Activated T-helper 17 cell treated with anti-CD3 and anti-CD28 coated beads, Interleukin-2, amount 50 U/mL, for 72 hours (primary cell): ENCODE data around the gene CAPN3. TPM values are rescaled to one million over a fixed set of nuclear protein-coding genes. Genes with fewer than 3 reads are reported as not detected.

ENCODE experiments used
- ATAC-seq: fragments of 150-1000 bp; cut with Tn5 transposase; replicated peaks from 2 replicates; pipeline ENCODE4 v1.10.0; 2021; ENCODE audit warnings: mild to moderate bottlenecking, moderate library complexity
- H3K27ac Mint-ChIP-seq: one replicate; pipeline ENCODE4 v1.8.0; 2022; ENCODE audit warnings: mixed read lengths
- H3K27me3 Mint-ChIP-seq: one replicate; pipeline ENCODE4 v1.8.0; 2022; ENCODE audit warnings: mixed read lengths
- H3K36me3 Mint-ChIP-seq: one replicate; pipeline ENCODE4 v1.8.0; 2022; ENCODE audit warnings: low read depth, mild to moderate bottlenecking, mixed read lengths
- H3K4me1 Mint-ChIP-seq: one replicate; pipeline ENCODE4 v1.8.0; 2022; ENCODE audit warnings: mixed read lengths
- H3K4me3 Mint-ChIP-seq: one replicate; pipeline ENCODE4 v1.8.0; 2022; ENCODE audit warnings: mild to moderate bottlenecking, mixed read lengths
- H3K9me3 Mint-ChIP-seq: one replicate; pipeline ENCODE4 v1.8.0; 2022; ENCODE audit warnings: mixed read lengths
- total RNA-seq, 2 donors: library from RNA; stranded (reverse); gene quantifications; one replicate each; pipeline ENCODE4 v1.2.3, GENCODE V29; 2022

The CAPN3 gene
- total RNA-seq, 2 donors from 2014 or later = 3.2 to 4.6 TPM

DNA sequence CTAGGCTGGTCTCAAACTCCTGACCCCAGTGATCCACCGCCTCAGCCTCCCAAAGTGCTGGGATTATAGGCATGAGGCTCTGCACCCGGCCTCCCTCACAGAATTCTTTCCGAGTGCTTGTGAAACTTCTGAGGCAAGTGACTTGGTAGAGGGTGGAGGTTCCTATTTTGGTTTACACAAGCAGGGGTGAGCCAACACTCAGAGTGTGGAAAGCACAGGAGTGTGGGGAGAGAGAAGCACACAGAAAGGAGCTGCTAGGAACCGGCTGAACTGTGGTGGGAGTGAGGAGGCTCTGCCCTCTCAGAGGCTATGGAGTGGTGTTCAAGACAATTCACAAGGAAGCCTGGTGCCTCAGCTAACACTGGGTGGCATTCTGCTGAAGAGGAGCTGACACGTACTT is 7.7 kb downstream of the CAPN3 start:
- H3K4me1 Mint-ChIP-seq = no peaks in the 10 kb centered on the region
- ATAC-seq = no peak
- H3K36me3 Mint-ChIP-seq = no peaks in the 10 kb centered on the region
- no peaks in the 10 kb centered on the region for H3K9me3 Mint-ChIP-seq
- H3K27ac Mint-ChIP-seq = no peak overlapping the region
- H3K27me3 Mint-ChIP-seq = no peaks in the 10 kb centered on the region
- H3K4me3 Mint-ChIP-seq = no peak overlapping the region

DNA sequence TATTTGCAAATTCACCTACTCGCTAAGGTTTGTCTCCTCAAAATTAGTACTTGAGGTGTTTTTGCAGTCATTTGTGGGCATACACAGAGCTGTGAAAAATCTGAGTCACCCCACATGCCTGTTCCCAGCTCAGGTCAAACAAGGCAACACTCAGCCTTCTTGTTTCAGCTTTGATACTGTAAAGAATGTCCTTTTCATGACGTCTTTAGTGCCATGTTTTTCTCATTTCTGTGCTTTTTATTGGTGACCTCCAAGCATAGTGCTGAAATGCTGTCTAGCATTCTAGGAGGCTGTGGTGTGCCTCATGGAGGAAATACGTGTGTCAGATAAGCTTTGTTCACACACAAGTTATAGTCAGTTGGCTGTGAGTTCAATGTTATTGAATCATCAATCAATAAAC is 8.8 kb downstream of the CAPN3 start:
- Mint-ChIP-seq H3K27me3 (no peaks in the 10 kb centered on the region), H3K4me1 (no peaks in the 10 kb centered on the region)

GRCh38 chr15:42371096-42371495 is 11.8 kb downstream of the CAPN3 start:
- H3K27ac Mint-ChIP-seq = no peak overlapping the region
- no peak for ATAC-seq
- H3K36me3 Mint-ChIP-seq = no peaks in the 10 kb centered on the region
- H3K9me3 Mint-ChIP-seq = no peaks in the 10 kb centered on the region
- H3K27me3 Mint-ChIP-seq = no peaks in the 10 kb centered on the region
- no peaks in the 10 kb centered on the region for H3K4me1 Mint-ChIP-seq
- no peak overlapping the region for H3K4me3 Mint-ChIP-seq

More for the DNA sequence above, 8.8 kb downstream of the CAPN3 start:
- H3K9me3 Mint-ChIP-seq = no peaks in the 10 kb centered on the region
- peak; percentile 26 for ATAC-seq
- no peak overlapping the region for H3K27ac Mint-ChIP-seq
- no peaks in the 10 kb centered on the region for H3K36me3 Mint-ChIP-seq
- no peak overlapping the region for H3K4me3 Mint-ChIP-seq

DNA sequence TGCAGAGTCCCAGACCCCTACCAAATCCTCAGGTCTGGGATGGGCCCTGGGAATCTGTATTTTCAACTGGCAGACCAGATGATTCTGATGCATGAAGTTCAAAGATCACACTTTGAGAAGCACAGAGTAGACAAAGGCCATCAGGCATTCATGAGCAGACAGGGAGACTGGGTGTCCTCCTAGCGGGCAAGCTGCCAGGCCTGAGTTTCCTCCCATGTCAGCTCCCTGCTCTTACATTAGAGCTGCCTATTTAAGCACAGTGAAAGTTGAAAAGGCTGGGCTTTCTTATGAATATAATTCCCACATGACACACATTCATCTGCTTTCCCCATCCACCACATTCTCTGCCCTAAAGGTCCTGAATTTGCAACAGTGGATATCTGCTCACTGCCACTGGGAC is 14.0 kb downstream of the CAPN3 start:
- Mint-ChIP-seq H3K4me3 (no peak overlapping the region), H3K9me3 (no peaks in the 10 kb centered on the region)
- ATAC-seq = no peak

GRCh38 chr15:42373936-42374335 is 14.6 kb downstream of the CAPN3 start:
- Mint-ChIP-seq H3K27ac (no peak overlapping the region), H3K27me3 (no peaks in the 10 kb centered on the region), H3K4me1 (no peaks in the 10 kb centered on the region), H3K36me3 (no peaks in the 10 kb centered on the region), H3K9me3 (no peaks in the 10 kb centered on the region), H3K4me3 (no peak overlapping the region)
- ATAC-seq = no peak

More for the DNA sequence above, 14.0 kb downstream of the CAPN3 start:
- Mint-ChIP-seq H3K27me3 (no peaks in the 10 kb centered on the region), H3K36me3 (no peaks in the 10 kb centered on the region), H3K27ac (no peak overlapping the region), H3K4me1 (no peaks in the 10 kb centered on the region)

GRCh38 chr15:42374810-42375209 is 15.5 kb downstream of the CAPN3 start:
- Mint-ChIP-seq H3K27ac (no peak overlapping the region), H3K27me3 (no peaks in the 10 kb centered on the region), H3K9me3 (no peaks in the 10 kb centered on the region), H3K36me3 (no peaks in the 10 kb centered on the region), H3K4me1 (no peaks in the 10 kb centered on the region), H3K4me3 (no peak overlapping the region)
- ATAC-seq = no peak

DNA sequence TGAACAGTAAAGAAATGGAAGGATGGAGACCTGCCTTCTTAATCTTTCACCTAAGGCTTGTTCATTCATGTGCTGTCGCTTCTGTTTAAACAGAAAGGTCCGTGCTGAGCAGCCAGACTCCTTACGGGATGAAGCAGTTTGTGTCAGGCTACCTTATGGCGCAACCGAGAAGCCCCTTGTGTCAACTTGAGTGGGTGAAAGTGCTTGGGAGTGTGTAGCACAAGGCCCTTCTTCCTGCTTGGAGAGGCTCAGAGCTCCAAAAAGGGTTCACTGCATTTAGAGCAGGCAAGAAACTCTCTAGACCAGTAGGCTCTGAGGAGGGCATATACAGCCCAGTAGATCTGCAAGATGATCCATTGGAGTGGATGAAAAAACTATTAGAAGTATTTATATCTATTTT is 16.0 kb downstream of the CAPN3 start:
- Mint-ChIP-seq H3K4me1 (no peaks in the 10 kb centered on the region), H3K4me3 (no peak overlapping the region), H3K9me3 (no peaks in the 10 kb centered on the region), H3K36me3 (no peaks in the 10 kb centered on the region), H3K27ac (no peak overlapping the region), H3K27me3 (no peaks in the 10 kb centered on the region)
- ATAC-seq = no peak

DNA sequence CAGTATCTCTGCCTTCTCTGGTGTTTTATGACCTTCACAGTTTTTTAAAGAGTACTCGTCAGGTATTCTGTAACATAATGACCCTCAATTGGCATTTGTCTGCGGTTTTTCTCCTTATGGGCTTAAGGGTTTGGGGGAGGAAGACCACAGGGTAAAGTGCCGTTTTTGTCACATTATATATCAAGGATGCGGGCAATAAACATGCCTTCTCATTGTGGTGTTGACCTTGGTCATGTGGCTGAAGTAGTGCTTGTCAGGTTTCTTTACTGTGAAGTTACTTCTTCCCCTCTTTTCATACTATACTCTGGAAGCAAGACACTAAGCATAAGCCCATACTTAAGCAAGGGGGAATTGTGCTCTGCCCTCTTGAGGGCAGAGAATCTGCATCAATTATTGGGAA is 16.6 kb downstream of the CAPN3 start:
- H3K27ac Mint-ChIP-seq = no peak overlapping the region
- no peaks in the 10 kb centered on the region for H3K9me3 Mint-ChIP-seq
- no peaks in the 10 kb centered on the region for H3K36me3 Mint-ChIP-seq
- no peaks in the 10 kb centered on the region for H3K27me3 Mint-ChIP-seq
- no peaks in the 10 kb centered on the region for H3K4me1 Mint-ChIP-seq
- H3K4me3 Mint-ChIP-seq = no peak overlapping the region
- no peak for ATAC-seq

DNA sequence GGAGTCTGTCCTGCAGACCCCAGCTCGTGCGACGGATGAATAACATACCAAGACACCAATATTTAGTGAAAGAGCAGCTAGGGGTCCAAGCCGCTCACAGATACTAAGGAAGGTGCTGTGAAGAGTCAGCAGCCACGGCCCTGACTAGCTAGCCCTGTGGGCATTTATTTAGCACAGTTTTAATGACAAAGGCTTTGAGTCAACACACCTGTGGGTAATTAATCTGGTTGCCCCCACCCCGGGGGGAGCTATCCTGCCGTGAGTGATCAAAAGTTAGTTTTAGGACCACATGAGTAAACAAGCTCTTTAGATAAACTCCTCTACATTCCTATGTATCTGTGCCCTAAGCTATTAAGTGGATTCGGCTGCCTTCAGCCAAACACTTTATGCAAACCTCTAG is 18.7 kb downstream of the CAPN3 start:
- Mint-ChIP-seq H3K4me3 (no peak overlapping the region), H3K27ac (no peak overlapping the region), H3K4me1 (no peaks in the 10 kb centered on the region), H3K9me3 (no peaks in the 10 kb centered on the region), H3K27me3 (no peaks in the 10 kb centered on the region), H3K36me3 (no peaks in the 10 kb centered on the region)
- ATAC-seq = no peak

DNA sequence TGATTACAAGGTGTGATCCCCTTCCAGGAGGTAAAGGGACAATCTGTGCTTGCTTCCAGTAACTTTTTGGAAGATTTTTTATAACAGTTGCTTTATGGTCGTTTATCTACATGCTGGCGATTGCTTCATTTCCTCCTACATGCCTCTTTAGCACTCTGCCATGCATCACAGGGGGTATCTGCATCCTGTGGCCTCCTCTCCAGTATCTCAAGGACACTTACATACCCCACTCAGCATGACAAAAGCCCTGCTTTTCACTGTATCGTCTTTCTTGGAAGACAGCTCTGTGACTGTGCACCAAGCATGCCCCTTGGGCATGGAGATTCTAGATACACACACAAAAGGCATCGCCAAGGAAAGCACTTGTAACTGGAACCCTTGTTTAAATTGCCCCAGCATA is 25.3 kb downstream of the CAPN3 start:
- no peaks in the 10 kb centered on the region for H3K27me3 Mint-ChIP-seq
- H3K4me3 Mint-ChIP-seq = no peak overlapping the region
- peak overlapping the region; percentile 20 for H3K27ac Mint-ChIP-seq
- no peaks in the 10 kb centered on the region for H3K9me3 Mint-ChIP-seq
- no peaks in the 10 kb centered on the region for H3K4me1 Mint-ChIP-seq
- peaks cover 6% of the 10 kb centered on the region for H3K36me3 Mint-ChIP-seq
- no peak for ATAC-seq

GRCh38 chr15:42385206-42385979 is 26.1 kb downstream of the CAPN3 start:
- H3K27me3 Mint-ChIP-seq = no peaks in the 10 kb centered on the region
- H3K9me3 Mint-ChIP-seq = no peaks in the 10 kb centered on the region
- ATAC-seq = peak; percentile 55
- H3K4me3 Mint-ChIP-seq = no peak overlapping the region
- H3K27ac Mint-ChIP-seq = peak overlapping the region; percentile 20
- H3K36me3 Mint-ChIP-seq = peaks cover 6% of the 10 kb centered on the region
- H3K4me1 Mint-ChIP-seq = no peaks in the 10 kb centered on the region

GRCh38 chr15:42385980-42386700 is 26.8 kb downstream of the CAPN3 start:
- Mint-ChIP-seq H3K9me3 (no peaks in the 10 kb centered on the region), H3K4me3 (no peak overlapping the region), H3K4me1 (no peaks in the 10 kb centered on the region), H3K27me3 (no peaks in the 10 kb centered on the region), H3K36me3 (peaks cover 6% of the 10 kb centered on the region), H3K27ac (no peak overlapping the region)
- ATAC-seq = no peak

DNA sequence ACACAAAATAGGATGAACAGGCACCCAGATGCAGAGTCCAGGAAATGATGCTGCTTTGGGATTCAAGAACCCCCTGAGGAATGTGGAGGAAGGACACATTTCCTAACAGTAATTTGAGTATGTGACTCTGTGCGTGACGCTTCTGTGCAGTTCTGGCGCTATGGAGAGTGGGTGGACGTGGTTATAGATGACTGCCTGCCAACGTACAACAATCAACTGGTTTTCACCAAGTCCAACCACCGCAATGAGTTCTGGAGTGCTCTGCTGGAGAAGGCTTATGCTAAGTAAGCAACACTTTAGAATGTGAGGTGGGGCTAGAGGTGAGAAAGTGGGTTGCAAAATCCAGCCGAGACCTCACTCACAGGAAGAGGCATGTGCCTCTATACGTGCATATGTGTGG is 28.3 kb downstream of the CAPN3 start:
- Mint-ChIP-seq H3K9me3 (no peaks in the 10 kb centered on the region), H3K4me3 (no peak overlapping the region), H3K27me3 (no peaks in the 10 kb centered on the region), H3K4me1 (no peaks in the 10 kb centered on the region), H3K36me3 (peaks cover 6% of the 10 kb centered on the region), H3K27ac (no peak overlapping the region)
- no peak for ATAC-seq

GRCh38 chr15:42392309-42393024 is 33.2 kb downstream of the CAPN3 start:
- Mint-ChIP-seq H3K36me3 (no peaks in the 10 kb centered on the region), H3K9me3 (no peaks in the 10 kb centered on the region), H3K27ac (no peak overlapping the region), H3K4me3 (no peak overlapping the region), H3K4me1 (no peaks in the 10 kb centered on the region), H3K27me3 (no peaks in the 10 kb centered on the region)
- no peak for ATAC-seq

DNA sequence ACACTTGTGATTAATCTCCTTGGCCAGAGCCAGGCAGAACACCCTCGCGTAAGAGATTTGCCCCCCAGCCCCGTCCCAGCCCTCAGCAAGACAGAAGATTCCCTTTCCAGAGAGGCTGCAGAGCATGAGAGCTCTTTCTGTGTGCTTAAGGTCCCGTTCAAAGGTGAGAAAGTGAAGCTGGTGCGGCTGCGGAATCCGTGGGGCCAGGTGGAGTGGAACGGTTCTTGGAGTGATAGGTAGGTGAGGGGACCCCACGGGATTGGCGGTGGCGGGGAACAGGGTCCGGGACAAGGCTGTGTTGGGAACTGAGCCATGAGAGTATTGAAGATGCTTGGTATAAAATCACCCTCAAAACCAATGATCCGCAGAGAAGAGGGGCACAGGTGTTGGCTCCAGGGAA is 34.8 kb downstream of the CAPN3 start:
- ATAC-seq = no peak
- no peaks in the 10 kb centered on the region for H3K4me1 Mint-ChIP-seq
- no peak overlapping the region for H3K27ac Mint-ChIP-seq
- H3K27me3 Mint-ChIP-seq = no peaks in the 10 kb centered on the region
- no peaks in the 10 kb centered on the region for H3K9me3 Mint-ChIP-seq
- no peak overlapping the region for H3K4me3 Mint-ChIP-seq
- H3K36me3 Mint-ChIP-seq = peaks cover under 1% of the 10 kb centered on the region
